ENCODE results near the gene ATP11C. TPM values are rescaled to one million over a fixed set of nuclear protein-coding genes. Genes with fewer than 3 reads are reported as not detected.

ATP11C gene
- total and polyA plus RNA-seq, 5 donors from 2014 or later = 2.9 to 19.4 (median 4.4) TPM

DNA sequence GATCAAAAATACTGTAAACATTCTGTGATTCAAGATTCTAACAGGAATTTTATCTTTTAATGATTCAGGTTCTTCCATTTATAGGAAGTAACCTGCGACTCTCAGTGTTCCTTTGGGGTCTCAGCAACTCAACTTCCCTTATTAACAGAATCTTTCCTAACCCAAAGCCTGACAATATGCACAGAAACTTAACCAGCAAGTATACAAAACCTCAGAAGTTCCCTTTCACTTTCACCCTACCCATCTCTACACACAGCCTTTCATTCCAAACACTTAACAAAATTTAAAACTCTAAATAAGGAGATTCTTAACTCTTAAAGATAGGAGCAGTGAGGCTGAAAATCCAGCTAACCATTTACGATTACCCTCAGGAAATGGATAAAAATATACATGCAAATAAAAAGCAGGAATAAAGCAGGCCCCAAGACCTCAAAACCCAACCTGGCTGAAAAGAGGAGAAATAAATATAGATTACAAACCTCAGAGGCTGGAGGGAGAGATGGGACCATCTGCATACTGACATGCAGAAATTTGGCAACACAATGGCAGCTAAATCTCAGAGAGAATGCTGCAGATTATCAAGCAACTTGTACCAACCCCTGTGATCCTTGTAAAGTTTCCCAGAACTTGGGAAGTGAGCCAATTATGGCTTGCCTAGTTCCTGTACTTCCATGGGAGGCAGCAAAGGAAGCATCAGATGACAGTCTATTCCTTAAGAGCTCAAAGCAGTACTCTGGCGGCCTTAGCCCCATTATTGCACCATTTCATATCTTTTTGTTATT is 101.0 kb downstream of the ATP11C start:
- no peaks in the 10 kb centered on the region for H3K27me3 ChIP-seq (ENCODE audit: control insufficient read depth, insufficient read depth, low read length)
- Mint-ChIP-seq H3K27ac (peak overlapping the region in 1 of 3 donors; percentile 31), H3K27me3 (no peaks in the 10 kb centered on the region), H3K4me1 (peaks cover 0 to 23% (median 15%) of the 10 kb centered on the region in 4 donors), H3K4me3 (peak overlapping the region in 1 of 4 donors; percentile 24), H3K36me3 (no peaks in the 10 kb centered on the region), H3K9me3 (no peaks in the 10 kb centered on the region)
- H3K36me3 ChIP-seq (ENCODE audit: control insufficient read depth, insufficient read depth, low read length) = no peaks in the 10 kb centered on the region
- no peaks in the 10 kb centered on the region for H3K4me1 ChIP-seq (ENCODE audit: control insufficient read depth, insufficient read depth, low read length, poor library complexity, severe bottlenecking)
- no peak overlapping the region for H3K27ac ChIP-seq (ENCODE audit: insufficient read depth, low read length, poor library complexity, severe bottlenecking)
- H3K9me3 ChIP-seq (ENCODE audit: control insufficient read depth in 2 of 2, low read length in 2 of 2) = no peaks in the 10 kb centered on the region
- H3K4me3 ChIP-seq (ENCODE audit: low read depth, low read length) = no peak overlapping the region
- no peak for ATAC-seq (ENCODE audit: low read depth in 2 of 2)
- peak in 1 of 3 donors; percentile 7 for DNase-seq

DNA sequence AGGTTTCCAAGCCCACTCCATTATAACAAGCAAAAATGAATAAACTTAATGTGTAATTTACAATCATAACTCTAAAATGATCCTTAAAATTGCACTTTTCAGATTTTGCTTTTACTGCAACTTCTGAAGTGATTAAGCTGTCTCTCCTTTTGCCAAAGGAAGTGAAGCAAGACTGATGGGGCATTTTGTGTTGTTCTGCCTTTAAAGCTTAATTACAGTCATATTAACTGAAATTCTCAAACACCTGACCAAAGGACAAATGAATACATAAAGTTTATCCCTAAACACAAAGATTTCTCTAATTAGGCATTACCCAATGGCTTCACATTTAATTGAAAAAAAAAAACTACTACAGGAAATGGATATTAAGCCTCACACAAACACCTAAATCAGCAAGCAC is 101.8 kb downstream of the ATP11C start:
- no peak overlapping the region for H3K4me3 Mint-ChIP-seq
- no peaks in the 10 kb centered on the region for H3K27me3 Mint-ChIP-seq
- no peaks in the 10 kb centered on the region for H3K36me3 ChIP-seq (ENCODE audit: control insufficient read depth, insufficient read depth, low read length)
- H3K36me3 Mint-ChIP-seq = no peaks in the 10 kb centered on the region
- no peaks in the 10 kb centered on the region for H3K9me3 ChIP-seq (ENCODE audit: control insufficient read depth in 2 of 2, low read length in 2 of 2)
- H3K9me3 Mint-ChIP-seq = no peaks in the 10 kb centered on the region
- ATAC-seq (ENCODE audit: low read depth in 2 of 2) (no peak), DNase-seq (no peak)
- no peaks in the 10 kb centered on the region for H3K27me3 ChIP-seq (ENCODE audit: control insufficient read depth, insufficient read depth, low read length)
- H3K27ac Mint-ChIP-seq = no peak overlapping the region
- peaks cover 0 to 23% (median 15%) of the 10 kb centered on the region in 4 donors for H3K4me1 Mint-ChIP-seq
- H3K4me3 ChIP-seq (ENCODE audit: low read depth, low read length) = no peak overlapping the region
- H3K27ac ChIP-seq (ENCODE audit: insufficient read depth, low read length, poor library complexity, severe bottlenecking) = no peak overlapping the region
- H3K4me1 ChIP-seq (ENCODE audit: control insufficient read depth, insufficient read depth, low read length, poor library complexity, severe bottlenecking) = no peaks in the 10 kb centered on the region

DNA sequence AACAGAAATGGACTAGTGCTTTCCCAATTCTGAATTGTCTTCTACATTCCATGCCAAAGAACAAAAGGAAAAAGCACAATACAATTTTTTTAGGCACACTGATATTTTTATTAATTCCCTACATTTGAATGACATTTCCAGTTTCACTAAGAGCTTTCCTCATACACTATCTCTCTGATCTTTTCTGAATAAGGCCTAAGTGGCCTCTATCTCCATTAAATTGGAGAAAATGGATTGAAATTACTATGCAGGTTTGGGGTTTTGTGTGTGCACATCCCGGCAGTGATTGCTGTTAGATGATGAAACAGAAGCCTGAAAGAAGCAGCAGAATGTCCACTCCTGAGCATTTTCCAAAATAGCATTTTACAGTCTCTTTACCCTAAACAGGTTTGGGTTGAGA is 104.0 kb downstream of the ATP11C start:
- H3K4me1 Mint-ChIP-seq = peaks cover 0 to 23% (median 16%) of the 10 kb centered on the region in 4 donors
- H3K4me3 Mint-ChIP-seq = no peak overlapping the region
- DNase-seq (no peak), ATAC-seq (ENCODE audit: low read depth in 2 of 2) (no peak)
- H3K27ac Mint-ChIP-seq = peak overlapping the region in 1 of 3 donors; percentile 56
- H3K27me3 Mint-ChIP-seq = no peaks in the 10 kb centered on the region
- no peaks in the 10 kb centered on the region for H3K9me3 Mint-ChIP-seq
- peaks cover 10% of the 10 kb centered on the region for H3K36me3 Mint-ChIP-seq
- H3K27ac ChIP-seq (ENCODE audit: insufficient read depth, low read length, poor library complexity, severe bottlenecking) = no peak overlapping the region
- no peaks in the 10 kb centered on the region for H3K27me3 ChIP-seq (ENCODE audit: control insufficient read depth, insufficient read depth, low read length)
- H3K9me3 ChIP-seq (ENCODE audit: control insufficient read depth in 2 of 2, low read length in 2 of 2) = no peaks in the 10 kb centered on the region
- H3K36me3 ChIP-seq (ENCODE audit: control insufficient read depth, insufficient read depth, low read length) = peaks cover 5% of the 10 kb centered on the region
- H3K4me3 ChIP-seq (ENCODE audit: low read depth, low read length) = no peak overlapping the region
- no peaks in the 10 kb centered on the region for H3K4me1 ChIP-seq (ENCODE audit: control insufficient read depth, insufficient read depth, low read length, poor library complexity, severe bottlenecking)

DNA sequence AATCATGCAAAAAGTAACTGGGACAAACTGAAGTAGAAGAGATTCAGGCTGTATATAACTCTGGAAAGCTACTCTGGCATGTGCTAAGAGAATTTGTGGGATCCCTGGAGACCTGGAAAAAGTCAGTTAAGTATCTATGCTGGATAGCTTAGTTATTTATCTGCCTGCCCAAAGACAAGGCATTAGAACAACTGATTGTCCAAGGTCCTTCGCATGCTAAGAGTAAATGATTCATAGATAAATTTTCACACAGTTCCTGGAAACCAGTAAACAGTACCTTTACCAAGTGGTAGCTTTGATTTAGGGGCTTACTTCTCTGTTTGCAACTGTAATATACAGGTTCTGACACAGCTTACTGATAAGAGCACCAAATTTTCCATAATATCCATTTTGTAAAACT is 104.8 kb downstream of the ATP11C start:
- DNase-seq (no peak), ATAC-seq (ENCODE audit: low read depth in 2 of 2) (no peak)
- Histone ChIP-seq H3K4me1 (ENCODE audit: control insufficient read depth, insufficient read depth, low read length, poor library complexity, severe bottlenecking) (no peaks in the 10 kb centered on the region), H3K36me3 (ENCODE audit: control insufficient read depth, insufficient read depth, low read length) (peaks cover 5% of the 10 kb centered on the region), H3K4me3 (ENCODE audit: low read depth, low read length) (no peak overlapping the region), H3K27me3 (ENCODE audit: control insufficient read depth, insufficient read depth, low read length) (no peaks in the 10 kb centered on the region), H3K27ac (ENCODE audit: insufficient read depth, low read length, poor library complexity, severe bottlenecking) (no peak overlapping the region), H3K9me3 (ENCODE audit: control insufficient read depth in 2 of 2, low read length in 2 of 2) (no peaks in the 10 kb centered on the region)
- H3K27ac Mint-ChIP-seq = no peak overlapping the region
- peaks cover 0 to 23% (median 16%) of the 10 kb centered on the region in 4 donors for H3K4me1 Mint-ChIP-seq
- H3K36me3 Mint-ChIP-seq = peaks cover 10% of the 10 kb centered on the region
- H3K9me3 Mint-ChIP-seq = no peaks in the 10 kb centered on the region
- no peak overlapping the region for H3K4me3 Mint-ChIP-seq
- H3K27me3 Mint-ChIP-seq = no peaks in the 10 kb centered on the region

DNA sequence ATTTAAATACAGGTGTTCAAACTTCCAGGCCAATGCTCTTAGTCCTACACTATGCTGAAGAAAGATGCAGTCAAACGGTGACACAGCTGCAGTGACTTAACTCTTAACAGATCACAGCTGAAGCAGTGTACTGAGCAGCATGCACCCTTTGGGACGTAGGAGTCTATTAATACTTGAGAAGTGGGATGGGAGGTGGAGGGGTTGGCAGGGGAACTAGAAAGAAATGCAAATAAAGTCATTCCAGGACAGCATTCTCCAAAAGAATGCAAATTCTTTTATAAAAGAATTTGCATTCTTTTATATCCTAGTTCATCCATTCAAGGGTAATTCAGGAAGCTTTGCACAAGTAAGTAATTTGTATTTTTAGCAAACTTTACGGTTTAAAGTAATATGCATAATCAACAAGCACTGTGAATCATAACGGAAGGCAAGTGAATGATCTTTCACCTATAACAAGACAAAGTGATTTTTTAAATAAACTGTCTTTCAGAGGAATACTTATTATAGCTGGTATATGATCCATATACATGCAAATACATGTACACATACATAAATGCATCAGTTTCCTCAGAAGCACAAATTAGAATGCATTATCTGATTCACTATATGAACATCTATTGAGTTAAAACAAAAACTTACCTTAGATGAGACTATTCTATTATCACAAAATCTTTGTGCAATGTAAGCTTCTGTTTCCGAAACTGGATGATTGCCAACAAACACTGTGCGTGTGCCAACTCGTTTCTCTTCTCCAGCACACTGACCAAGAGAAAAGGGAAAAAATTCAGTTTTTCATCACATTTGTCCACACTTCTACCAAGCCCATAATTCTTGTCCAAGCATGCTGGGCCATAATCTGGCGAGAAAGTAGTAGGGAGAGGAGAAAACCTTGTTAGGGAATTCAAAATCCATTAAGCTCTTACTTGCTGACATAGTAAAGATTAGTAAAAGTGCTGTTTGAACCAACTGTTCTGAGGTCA is 106.5 kb downstream of the ATP11C start:
- H3K27ac Mint-ChIP-seq = no peak overlapping the region
- peaks cover 10% of the 10 kb centered on the region for H3K36me3 Mint-ChIP-seq

DNA sequence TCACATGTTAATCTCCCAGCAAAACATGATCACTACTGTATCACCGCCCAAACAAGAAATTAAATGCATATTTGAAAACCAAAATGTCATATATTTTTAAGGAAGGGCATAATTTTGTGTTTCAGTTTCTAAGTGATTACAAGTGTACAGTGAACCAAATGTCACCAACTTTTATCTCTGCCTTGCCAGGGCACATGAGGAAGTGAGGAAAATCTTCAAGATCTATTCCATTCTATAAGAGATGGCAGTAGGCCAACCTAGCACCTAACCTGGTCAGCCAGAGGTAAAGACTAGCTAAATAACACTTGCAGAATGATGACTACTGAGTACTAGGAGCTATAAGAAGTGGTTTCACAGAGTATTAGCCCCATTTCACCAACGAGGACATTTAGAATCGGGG is 107.2 kb downstream of the ATP11C start:
- Mint-ChIP-seq H3K4me3 (no peak overlapping the region), H3K9me3 (no peaks in the 10 kb centered on the region), H3K27me3 (no peaks in the 10 kb centered on the region), H3K36me3 (peaks cover 10% of the 10 kb centered on the region), H3K4me1 (peaks cover 2 to 4% (median 4%) of the 10 kb centered on the region in 4 donors), H3K27ac (no peak overlapping the region)
- DNase-seq (no peak), ATAC-seq (ENCODE audit: low read depth in 2 of 2) (no peak)
- H3K4me3 ChIP-seq (ENCODE audit: low read depth, low read length) = no peak overlapping the region
- no peaks in the 10 kb centered on the region for H3K9me3 ChIP-seq (ENCODE audit: control insufficient read depth in 2 of 2, low read length in 2 of 2)
- H3K27me3 ChIP-seq (ENCODE audit: control insufficient read depth, insufficient read depth, low read length) = no peaks in the 10 kb centered on the region
- H3K36me3 ChIP-seq (ENCODE audit: control insufficient read depth, insufficient read depth, low read length) = peaks cover 5% of the 10 kb centered on the region
- no peak overlapping the region for H3K27ac ChIP-seq (ENCODE audit: insufficient read depth, low read length, poor library complexity, severe bottlenecking)
- no peaks in the 10 kb centered on the region for H3K4me1 ChIP-seq (ENCODE audit: control insufficient read depth, insufficient read depth, low read length, poor library complexity, severe bottlenecking)

More for the DNA sequence above, 106.5 kb downstream of the ATP11C start:
- no peaks in the 10 kb centered on the region for H3K9me3 ChIP-seq (ENCODE audit: control insufficient read depth in 2 of 2, low read length in 2 of 2)
- Mint-ChIP-seq H3K27me3 (no peaks in the 10 kb centered on the region), H3K4me3 (no peak overlapping the region), H3K4me1 (peaks cover 4 to 10% (median 6%) of the 10 kb centered on the region in 4 donors), H3K9me3 (no peaks in the 10 kb centered on the region)
- H3K27ac ChIP-seq (ENCODE audit: insufficient read depth, low read length, poor library complexity, severe bottlenecking) = no peak overlapping the region
- H3K4me3 ChIP-seq (ENCODE audit: low read depth, low read length) = no peak overlapping the region
- DNase-seq = no peak
- peaks cover 5% of the 10 kb centered on the region for H3K36me3 ChIP-seq (ENCODE audit: control insufficient read depth, insufficient read depth, low read length)
- H3K27me3 ChIP-seq (ENCODE audit: control insufficient read depth, insufficient read depth, low read length) = no peaks in the 10 kb centered on the region
- no peak for ATAC-seq (ENCODE audit: low read depth in 2 of 2)
- H3K4me1 ChIP-seq (ENCODE audit: control insufficient read depth, insufficient read depth, low read length, poor library complexity, severe bottlenecking) = no peaks in the 10 kb centered on the region

DNA sequence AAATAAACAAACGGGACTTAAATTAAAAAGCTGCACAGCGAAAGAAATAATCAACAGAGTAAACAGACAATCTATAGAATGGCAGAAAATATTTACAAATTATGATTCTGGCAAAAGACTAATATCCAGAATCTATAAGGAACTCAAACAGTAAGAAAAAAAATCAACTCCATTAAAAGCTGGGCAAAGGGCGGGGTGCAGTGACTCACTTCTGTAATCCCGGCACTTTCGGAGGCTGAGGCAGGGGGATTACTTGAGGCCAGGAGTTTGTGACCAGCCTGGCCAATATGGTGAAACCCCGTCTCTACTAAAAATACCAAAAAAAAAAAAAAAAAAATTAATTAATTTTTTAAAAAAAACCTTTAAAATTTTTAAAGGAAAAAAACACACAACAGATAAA is 109.0 kb downstream of the ATP11C start:
- ATAC-seq (ENCODE audit: low read depth in 2 of 2) = no peak
- H3K27me3 Mint-ChIP-seq = no peaks in the 10 kb centered on the region
- H3K4me1 Mint-ChIP-seq = peaks cover 0 to 4% (median 3%) of the 10 kb centered on the region in 4 donors
- no peaks in the 10 kb centered on the region for H3K4me1 ChIP-seq (ENCODE audit: control insufficient read depth, insufficient read depth, low read length, poor library complexity, severe bottlenecking)
- H3K9me3 ChIP-seq (ENCODE audit: control insufficient read depth in 2 of 2, low read length in 2 of 2) = no peaks in the 10 kb centered on the region
- H3K9me3 Mint-ChIP-seq = no peaks in the 10 kb centered on the region
- H3K4me3 ChIP-seq (ENCODE audit: low read depth, low read length) = no peak overlapping the region
- DNase-seq = no peak
- no peak overlapping the region for H3K27ac ChIP-seq (ENCODE audit: insufficient read depth, low read length, poor library complexity, severe bottlenecking)
- no peak overlapping the region for H3K27ac Mint-ChIP-seq
- peaks cover 5% of the 10 kb centered on the region for H3K36me3 ChIP-seq (ENCODE audit: control insufficient read depth, insufficient read depth, low read length)
- peaks cover 10% of the 10 kb centered on the region for H3K36me3 Mint-ChIP-seq
- no peaks in the 10 kb centered on the region for H3K27me3 ChIP-seq (ENCODE audit: control insufficient read depth, insufficient read depth, low read length)
- H3K4me3 Mint-ChIP-seq = no peak overlapping the region
